Putamen (tissue), 1 donor: ENCODE data around the gene UBLCP1.

Experiments
- DNase-seq: peaks from one replicate; pipeline ENCODE4 v3.0.0-alpha.2; 2016; ENCODE audit warnings: low spot score

The UBLCP1 gene

GRCh38 chr5:159313197-159313596, 50.1 kb downstream of the UBLCP1 start:
- DNase-seq = no peak

- DNase-seq = no peak
These were observed 53.7 kb downstream of the UBLCP1 start for GRCh38 chr5:159316519-159317383.

DNA sequence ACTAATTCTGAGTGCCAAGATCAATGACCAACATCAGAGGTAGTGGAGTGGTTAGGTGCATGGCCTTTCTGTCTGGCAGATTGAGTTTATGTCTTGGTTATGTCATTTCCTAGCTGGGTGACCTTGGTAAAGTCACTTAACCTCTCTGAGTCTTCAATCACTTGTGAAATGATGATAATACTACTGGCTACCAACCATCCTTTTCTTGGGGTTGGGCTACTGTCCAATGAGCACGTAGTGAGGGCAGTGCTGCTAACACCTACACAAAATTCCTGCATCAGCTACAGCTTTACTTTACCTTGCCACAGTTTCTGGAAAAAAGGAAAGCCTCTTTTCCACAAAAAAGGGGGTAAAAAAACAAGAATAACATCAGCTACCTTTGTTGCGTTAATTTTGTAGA, 54.8 kb downstream of the UBLCP1 start:
- no peak for DNase-seq

DNA sequence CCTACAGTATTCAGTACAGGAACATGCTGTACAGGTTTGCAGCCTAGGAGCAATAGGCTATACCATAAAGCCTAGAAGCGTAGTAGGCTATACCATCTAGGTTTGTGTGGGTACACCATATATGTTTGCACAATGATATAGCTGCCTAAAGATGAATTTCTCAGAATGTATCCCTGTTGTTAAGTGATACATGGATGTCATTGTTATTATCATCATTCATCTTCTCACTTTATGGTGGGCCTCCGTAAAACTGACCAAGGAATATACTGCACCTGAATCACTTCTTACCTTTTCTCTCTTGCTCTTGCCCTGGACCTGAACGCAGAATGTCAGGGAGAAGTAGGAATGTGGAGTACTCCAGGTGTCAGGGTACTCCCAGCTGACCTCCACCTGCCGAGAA, 55.4 kb downstream of the UBLCP1 start:
- DNase-seq = no peak

DNA sequence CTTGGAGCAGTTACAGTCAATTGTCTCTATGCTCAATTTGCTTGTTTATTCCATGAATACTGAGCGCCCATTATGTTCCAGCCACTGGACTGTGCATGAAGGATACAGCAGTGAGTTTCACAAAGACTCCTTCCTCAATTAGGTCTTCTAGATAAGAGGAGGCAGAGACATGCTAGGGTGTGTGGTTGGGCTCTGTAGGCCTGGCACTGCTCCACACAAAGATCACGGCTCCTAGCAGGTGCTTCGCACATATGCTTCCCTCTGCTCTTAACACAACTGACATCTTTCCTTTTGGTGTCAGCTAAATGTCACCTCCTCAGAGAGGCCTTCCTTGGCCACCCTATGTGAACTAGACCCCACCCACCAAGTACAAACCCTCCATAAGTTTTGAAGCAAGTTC, 56.3 kb downstream of the UBLCP1 start:
- DNase-seq = no peak

DNA sequence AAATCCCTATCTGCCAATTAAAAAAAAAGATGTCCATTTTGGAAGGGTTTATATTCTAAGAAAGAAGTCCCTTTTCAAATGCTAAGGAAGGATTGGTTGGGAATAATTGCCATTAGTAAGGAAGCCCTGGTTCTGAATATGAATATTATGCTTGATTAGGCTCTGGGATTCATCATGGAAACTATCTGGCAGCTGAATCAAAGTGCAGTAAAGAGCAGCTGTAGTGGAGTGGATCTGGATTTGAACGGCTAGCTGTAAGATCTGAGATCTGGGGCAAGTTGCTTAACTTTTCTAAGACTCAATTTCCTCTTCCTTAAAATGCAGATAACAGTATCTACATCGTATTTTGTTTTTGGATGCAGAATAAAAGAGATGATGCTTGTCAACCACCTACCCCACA, 56.7 kb downstream of the UBLCP1 start:
- DNase-seq = no peak

- DNase-seq = no peak
These were observed 59.1 kb downstream of the UBLCP1 start for GRCh38 chr5:159322180-159322579.

DNA sequence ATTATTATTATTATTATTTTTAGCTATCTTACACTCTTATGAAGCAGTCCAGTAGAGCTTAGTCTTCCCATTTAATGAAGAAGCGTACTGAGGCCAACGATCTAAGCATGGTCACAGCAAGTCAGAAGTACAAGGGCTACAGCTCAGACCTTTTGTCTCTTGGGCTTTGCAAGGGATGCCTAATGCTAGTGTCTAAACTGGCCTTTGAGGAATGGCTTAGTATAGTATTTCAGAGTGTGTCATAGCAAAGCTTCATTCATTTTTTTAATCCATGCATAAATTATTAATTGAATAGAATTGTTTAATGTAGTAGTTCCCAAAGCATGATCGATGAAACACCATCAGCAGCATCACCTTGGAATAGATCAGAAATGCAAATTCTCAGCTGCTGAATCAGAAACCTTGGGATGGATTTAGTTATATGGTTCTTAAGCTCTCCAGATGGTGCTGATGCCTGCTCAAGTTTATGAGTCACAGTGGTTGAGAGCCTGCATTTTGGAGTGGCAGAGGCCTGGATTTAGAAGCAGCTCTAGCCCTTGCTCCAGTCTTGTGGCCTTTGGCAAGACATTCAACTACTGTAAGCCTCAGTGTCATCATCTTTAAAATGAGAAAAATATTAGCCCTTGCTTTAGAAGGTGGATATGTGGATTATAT, 61.1 kb downstream of the UBLCP1 start:
- no peak for DNase-seq

DNA sequence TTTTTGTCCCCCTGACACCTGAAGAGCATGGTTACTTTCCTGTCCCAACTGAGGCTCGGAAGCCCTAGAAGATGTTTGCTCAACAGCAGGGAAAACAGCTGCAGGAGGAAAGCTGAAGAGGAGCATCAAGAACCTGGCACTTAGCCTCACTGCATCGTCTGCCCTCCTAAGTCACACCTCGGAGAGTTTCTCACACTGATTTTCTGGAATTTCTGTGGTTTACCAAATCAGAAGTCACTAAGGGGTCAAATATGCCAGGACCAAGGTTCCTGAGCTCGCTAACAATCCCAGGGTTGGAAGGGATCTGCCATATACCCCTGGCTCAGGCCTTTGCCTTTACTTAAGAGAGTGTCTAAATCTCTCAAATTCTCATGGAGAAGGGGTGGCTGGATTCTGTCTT, 61.9 kb downstream of the UBLCP1 start:
- DNase-seq = no peak

DNA sequence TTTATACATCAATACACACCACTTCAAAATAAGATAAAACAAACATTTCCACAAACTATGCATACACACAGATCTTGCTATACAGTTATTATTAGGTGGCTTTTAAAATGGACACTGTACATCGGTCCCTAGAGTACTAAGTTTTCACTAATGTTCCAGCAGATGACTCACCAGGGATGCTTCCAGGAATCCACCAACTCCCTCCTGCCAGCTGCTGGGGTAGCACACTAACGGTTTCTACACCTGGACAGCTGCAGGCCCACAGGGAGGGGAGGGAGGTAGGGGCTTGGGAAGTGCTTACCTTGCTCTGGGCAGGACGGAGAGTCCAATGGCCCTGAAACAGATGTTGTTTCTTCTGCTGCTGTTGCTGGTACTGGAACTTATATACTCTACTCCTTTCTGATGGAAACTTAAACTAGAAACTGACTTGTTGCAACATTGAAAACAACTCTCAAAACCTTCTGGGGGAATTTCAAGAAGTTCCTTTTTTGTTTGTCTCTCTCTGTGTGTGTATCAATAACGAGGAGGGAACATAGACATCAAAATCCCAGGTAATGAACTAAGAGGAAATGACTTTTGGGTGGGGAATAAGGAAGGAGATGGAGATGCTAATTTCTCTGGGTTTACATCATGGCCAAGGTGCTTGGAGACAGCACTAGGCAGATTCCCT, 67.2 kb downstream of the UBLCP1 start, which contains the start of gene IL12B:
TSS of gene IL12B (minus strand) at position 357 of the 670 bp plus-strand sequence. CDS start 3,705 bp downstream, outside the sequence.
- DNase-seq = no peak

DNA sequence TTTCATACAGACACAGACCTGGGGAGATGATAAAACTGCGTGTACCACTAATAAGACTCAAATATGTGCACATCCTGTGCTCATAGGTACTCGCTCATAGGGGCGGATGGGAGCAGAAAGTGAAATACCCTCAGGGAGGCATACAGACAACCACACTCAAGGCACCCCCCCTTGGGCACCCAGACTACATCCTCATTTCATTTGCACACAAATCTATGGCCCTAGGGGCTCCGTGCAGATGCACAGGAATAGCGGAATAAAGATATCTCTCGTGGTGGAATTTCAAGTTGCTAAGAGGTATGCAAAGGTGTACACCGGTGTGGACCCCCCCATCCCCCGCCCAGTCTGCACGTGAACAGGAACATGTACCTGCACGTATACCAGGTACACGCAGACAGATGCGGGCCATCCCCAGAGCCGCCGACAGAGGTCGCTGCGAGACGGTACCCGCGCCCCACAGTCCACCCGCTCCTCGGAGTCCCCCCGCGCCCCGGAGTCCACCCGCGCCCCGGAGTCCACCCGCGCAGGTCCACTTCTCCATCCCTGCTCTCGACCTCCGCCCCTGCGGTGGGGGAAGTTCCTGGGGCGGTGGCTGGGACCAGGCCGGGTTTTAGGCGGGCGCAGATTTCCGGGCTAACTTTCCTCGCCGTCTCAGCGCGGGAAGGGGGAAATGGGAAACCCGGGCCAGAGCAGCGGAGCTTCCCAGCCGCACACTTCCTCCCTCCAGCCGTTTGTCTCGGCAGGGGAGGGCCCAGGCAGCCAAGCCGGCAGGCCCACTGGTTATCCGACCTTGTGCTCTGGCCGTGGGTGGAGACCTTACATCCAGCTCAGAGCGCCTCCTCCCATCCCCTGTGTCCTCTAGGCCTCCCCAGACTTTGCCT, 68.2 kb downstream of the UBLCP1 start:
- no peak for DNase-seq

GRCh38 chr5:159332800-159333544, 69.9 kb downstream of the UBLCP1 start:
- DNase-seq = peak; percentile 18

DNA sequence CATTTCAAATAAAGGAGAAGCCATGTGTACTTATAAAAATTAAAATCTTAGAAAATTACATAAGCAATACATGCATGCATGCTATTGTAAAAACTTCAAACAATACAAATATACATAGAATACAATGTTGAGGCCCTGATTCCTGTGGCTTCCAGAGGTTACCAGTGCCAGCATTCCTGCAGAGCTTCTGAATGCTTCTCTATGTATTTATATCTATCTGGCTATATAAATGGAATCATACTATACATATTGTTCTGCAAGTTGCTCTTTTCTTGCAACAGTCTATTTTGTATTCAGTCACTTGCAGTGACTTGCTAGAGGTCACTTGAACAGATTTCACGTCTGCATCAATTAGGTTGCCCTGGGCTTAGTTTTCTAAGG, 70.4 kb downstream of the UBLCP1 start:
- no peak for DNase-seq
